Kidney tubule cell (primary cell): ENCODE data around the gene KLHL29.

Source experiments
- DNase-seq: peaks from one replicate; pipeline ENCODE4 v3.0.0-alpha.2; 2018; ENCODE audit warnings: low spot score

Gene KLHL29

GRCh38 chr2:23397478-23397877 lies 12.5 kb downstream of the KLHL29 start:
- no peak for DNase-seq

- no peak for DNase-seq
Observed at GRCh38 chr2:23399674-23400261, 14.8 kb downstream of the KLHL29 start.

DNA sequence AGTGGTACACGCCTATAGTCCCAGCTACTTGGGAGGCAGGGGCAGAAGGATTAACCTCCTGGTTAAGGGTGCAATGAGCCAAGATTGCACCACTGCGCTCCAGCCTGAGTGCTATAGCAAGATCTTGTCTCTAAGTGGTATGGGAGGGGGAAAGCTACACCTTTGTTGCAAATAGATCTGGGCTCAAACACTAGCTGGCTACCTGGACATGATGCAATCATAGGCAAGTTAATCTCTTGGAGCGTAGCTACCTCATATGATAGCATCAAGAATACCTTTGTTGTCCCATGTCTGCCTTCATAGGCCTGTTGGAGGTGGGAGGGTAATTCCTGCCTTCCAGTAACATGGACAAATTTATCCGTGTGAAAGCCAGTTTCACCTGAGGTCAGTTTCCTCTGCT lies 15.7 kb downstream of the KLHL29 start:
- DNase-seq, result no peak

GRCh38 chr2:23401427-23402204 lies 16.6 kb downstream of the KLHL29 start:
- no peak for DNase-seq

DNA sequence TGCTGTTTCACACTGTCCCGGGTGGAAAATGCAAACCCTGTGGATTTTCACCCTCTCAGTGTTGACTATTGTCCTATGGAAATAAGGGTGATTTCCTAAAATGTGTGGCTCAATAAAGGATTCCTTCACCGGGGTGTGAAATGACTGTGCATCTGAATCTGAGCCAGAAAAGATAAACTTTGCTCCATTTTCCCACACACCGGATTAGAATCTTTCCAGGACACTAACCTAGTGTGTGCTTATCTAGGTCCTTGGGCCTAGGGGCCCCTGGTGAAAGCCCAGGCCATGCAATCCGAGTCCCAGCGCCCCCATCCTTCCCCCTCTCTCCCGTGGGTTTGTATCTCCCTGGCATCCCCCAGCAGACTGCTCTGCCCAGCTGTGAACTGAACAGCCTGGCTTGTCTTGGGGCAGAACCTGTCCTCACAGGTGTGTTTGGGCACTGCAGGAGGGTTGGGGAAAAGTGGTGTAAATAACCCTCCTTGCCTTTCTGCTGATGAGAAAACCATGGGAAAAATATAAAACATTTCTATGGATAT lies 17.3 kb downstream of the KLHL29 start:
- no peak for DNase-seq

GRCh38 chr2:23404426-23404825 lies 19.4 kb downstream of the KLHL29 start:
- peak; percentile 81 for DNase-seq

DNA sequence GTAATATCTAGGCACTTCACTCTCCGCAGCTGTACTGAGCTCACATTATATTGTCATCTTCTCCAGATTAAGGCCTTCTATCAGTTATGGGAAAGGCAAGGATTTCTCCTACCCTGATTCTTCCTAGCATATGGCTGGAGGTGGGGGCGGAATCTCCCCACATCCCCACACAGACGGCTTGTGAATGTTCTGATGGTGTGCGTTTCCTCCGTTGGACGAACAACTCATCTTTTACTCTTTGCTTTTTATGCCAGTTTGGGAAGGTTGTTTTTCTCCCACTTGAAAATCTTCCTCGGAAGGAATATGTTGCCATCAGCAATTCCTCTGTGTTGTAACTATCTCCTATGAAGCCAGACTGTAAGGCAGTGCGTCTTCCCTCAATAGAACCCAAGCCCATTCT lies 24.3 kb downstream of the KLHL29 start:
- no peak for DNase-seq

DNA sequence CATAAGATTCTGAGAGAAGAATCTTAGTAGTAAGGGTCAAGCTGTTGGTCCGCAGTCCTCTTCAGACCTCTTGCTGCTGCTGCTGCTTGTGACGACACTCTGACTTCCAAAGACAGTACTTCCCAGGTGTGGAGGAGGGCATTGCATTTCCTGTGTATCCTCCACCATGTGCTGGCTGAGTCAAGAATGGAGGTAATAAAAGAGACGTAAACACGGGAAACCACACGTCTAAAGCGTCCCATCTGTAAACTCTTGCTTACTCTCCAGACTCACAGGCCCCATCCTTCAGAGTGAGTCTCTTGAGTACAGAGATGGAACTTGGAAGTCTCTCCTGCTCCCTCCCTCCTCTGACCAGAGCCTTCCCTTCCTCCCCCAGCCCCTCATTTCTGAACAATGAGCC lies 25.6 kb downstream of the KLHL29 start:
- no peak for DNase-seq

GRCh38 chr2:23411752-23412431 lies 26.9 kb downstream of the KLHL29 start:
- DNase-seq, result peak; percentile 67

DNA sequence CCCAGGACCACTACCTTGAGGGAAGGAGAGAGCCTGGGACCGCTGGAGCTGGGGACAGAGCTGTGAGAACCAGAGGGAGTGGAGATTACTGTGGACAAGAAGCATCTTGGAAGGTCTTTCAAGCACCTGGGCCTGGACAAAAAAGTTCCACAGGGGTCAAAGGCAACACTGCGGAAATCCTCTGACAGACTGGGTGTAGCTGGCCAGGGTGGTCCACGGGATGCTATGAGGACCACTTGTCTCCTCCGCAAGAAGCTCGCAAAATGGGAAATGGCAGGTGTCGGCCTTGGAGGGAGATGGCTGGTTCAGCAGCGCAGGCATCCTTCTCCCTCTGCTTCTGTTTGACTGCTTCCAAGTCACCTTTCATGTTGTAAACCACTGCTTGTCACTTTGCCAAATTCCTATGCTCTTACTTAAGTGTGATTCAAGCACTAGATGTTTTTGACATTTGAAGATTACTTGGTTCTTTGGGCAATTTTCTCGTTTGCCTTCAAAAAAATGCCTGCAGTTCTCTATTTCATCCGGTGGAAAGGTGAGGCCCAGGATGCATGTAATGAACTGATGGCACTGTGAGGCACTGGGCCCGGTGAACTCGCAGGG lies 27.7 kb downstream of the KLHL29 start:
- peak; percentile 78 for DNase-seq

DNA sequence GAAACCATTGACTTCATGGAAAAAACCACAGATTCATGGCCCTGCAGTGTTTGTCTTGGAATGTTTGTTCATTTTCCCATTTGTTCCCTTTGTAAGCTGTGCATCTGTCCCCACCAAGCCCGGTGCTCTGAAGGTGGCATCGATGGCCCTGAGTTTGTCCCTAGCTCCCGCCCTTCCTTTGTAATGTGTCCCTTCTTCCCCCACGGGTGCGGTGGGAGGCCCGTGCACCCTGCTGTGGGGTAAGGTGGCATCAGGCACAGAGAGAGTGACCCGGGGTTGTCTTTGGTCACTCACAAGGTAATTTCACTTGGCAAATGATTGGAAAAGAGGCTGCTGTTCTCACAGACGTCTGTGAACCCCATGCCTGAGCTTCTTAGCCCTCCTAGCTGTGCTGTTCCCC lies 28.7 kb downstream of the KLHL29 start:
- DNase-seq, result no peak

DNA sequence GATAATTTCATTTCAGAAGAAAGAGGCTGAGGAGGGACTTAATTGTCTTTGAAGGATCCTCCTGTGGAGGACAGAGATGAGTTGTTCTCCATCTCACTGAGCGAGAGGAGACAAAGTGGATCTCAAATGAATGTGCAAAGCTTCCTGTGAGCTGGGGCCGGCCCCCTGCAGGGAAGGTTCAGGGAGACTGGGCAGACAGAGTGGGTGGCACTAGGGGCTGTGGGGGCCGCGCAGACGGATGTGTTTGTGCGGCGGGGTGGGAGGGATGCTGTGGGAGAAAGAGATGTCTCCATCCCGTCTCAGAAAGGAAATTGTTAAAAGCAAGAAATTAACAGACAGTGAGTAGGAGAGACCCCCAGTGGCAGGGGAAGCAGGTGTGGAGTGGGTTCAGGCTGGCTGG lies 29.1 kb downstream of the KLHL29 start:
- DNase-seq, result no peak

GRCh38 chr2:23414871-23415270 lies 29.9 kb downstream of the KLHL29 start:
- DNase-seq, result peak; percentile 60

DNA sequence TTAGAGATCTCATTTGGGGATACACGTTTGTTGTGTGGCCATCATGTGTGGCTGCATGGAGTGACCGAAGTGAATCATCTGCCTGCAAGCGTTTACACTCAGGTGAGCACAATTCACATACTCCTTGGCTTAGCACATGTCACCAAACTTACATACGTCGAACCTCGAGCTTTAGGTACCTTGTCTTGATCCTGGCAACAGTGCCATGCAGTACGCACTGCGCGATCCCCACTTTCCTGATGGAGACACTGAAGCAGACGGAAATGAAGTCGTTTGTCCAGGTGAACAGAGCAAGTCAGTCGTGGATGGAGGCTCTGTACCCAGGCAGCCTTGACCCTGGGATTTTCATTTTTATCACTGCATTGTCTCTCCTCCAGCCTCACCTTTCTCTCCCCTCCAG lies 32.3 kb downstream of the KLHL29 start:
- no peak for DNase-seq

GRCh38 chr2:23418056-23418455 lies 33.1 kb downstream of the KLHL29 start:
- DNase-seq, result no peak

GRCh38 chr2:23418461-23418911 lies 33.5 kb downstream of the KLHL29 start:
- peak; percentile 79 for DNase-seq

GRCh38 chr2:23419171-23420090 lies 34.5 kb downstream of the KLHL29 start:
- DNase-seq, result peak; percentile 16

- DNase-seq, result no peak
Observed at GRCh38 chr2:23420091-23420839, 35.3 kb downstream of the KLHL29 start.

DNA sequence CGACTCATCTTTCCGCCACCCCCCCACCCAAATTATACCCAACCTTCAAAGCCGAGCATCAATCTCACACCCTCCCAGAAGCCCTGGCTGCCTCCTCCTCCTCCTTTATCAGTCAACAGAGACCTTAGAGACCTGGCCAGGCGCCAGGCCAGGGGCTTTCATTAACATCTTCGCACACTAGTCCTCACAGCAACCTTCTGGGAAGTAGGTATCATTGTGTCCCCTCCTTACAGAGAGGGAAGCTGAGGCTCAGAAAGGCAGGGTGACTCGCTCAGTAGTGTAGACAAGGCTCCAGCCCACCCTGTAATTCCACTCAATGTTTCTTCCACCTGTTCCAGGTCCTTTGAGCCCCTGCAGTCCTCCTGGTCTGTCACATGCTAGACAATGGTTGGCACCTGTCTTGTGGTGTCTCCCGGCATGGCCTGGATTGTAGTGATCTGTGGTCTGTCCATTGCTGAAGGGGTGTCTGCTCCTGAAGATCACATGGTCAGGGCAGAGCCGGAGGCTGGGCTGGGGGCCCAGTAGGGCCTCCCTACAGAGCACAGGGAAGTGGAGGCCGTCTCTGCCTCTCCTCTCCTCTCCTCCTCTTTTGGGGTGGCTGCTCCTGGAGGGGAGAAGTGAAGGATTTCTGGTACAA lies 36.0 kb downstream of the KLHL29 start:
- DNase-seq, result no peak
